ENCODE data around the gene ARL2.

ARL2 gene

DNA sequence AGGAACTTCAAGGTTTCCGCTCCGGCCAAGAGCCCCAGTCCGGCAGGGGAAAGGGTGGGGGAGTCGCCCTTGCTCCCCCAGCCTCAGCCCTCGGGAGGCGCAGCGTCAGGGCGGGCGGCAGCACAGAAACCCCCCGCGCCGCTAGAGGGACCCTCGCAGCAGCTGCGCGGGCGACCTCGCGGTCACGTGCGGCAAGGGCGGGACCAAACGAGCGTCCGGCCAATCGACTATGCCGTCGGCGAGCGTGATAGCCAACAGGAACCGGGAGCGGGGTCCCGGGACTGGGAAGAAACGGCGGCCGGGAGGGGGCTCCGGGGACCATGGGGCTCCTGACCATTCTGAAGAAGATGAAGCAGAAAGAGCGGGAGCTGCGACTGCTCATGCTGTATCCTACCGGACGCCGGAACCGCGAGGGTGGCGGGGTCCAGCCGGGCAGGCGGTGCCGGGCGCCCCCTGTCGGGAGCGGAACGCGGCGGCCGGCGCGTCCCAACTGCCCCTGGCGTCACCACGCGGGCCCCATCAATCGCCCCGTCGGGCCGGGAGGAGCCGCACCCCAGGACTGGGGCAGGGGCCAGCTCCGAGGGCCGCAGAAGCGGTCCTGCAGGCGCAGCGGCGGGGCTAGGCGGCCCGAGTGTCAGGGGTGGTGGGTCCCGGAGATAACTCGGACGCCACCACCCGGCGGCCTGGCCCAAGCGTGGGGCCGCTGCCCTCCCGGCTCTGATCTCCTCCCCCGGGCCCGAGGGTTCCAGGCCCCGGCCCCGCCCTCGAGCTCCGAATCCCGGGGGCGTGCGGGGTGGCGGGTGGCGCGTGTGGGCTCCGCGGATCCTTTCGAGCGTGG is at the start of gene ARL2:
TSS of gene ARL2 (plus strand) at position 273 of the 838 bp plus-strand sequence. CDS start at position 321, 48 bp downstream.
- DNase-seq (ENCODE audit: low read depth in 2 of 2): peak; percentile 88 to 93
- peak within 1 kb of the TSS; percentile 84 to 85 for H3K4me3 ChIP-seq (replicated peaks in 1 of 2; ENCODE audit: low read depth in 2 of 2, low read length in 2 of 2)
- TF ChIP-seq, protein P1, sequence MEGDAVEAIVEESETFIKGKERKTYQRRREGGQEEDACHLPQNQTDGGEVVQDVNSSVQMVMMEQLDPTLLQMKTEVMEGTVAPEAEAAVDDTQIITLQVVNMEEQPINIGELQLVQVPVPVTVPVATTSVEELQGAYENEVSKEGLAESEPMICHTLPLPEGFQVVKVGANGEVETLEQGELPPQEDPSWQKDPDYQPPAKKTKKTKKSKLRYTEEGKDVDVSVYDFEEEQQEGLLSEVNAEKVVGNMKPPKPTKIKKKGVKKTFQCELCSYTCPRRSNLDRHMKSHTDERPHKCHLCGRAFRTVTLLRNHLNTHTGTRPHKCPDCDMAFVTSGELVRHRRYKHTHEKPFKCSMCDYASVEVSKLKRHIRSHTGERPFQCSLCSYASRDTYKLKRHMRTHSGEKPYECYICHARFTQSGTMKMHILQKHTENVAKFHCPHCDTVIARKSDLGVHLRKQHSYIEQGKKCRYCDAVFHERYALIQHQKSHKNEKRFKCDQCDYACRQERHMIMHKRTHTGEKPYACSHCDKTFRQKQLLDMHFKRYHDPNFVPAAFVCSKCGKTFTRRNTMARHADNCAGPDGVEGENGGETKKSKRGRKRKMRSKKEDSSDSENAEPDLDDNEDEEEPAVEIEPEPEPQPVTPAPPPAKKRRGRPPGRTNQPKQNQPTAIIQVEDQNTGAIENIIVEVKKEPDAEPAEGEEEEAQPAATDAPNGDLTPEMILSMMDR (IDR thresholded peaks at IDR 0.05; ENCODE audit: low read depth, low read length): no peak

GRCh38 chr11:64967375-64967774 is 46.6 kb upstream of the ARL2 start:
- no peak for DNase-seq (ENCODE audit: low read depth in 2 of 2)
- TF ChIP-seq, protein P1 (IDR thresholded peaks at IDR 0.05; ENCODE audit: low read depth, low read length): no peak

DNA sequence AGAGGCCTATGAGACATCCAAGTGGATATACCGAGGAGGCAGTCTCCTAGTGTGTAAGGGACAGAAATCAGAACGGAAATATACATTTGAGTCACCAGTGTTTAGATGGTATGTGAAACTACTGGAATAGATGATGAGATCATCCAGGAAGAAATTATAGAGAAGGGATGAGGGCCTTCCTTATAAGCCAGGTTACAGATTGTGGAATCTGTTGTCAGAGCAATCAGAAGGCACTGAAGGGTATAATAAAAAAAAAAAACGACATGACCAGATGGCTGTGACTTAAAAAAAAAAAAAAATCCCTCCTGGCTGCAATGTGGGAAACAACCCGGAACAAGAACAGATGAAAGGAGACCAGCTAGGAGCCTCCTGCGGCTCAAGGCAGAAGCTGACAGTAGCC is 44.8 kb upstream of the ARL2 start:
- TF ChIP-seq, protein P1 (IDR thresholded peaks at IDR 0.05; ENCODE audit: low read depth, low read length): no peak
- H3K4me3 ChIP-seq (replicated peaks in 1 of 2; ENCODE audit: low read depth in 2 of 2, low read length in 2 of 2): no peak overlapping the region
- DNase-seq (ENCODE audit: low read depth in 2 of 2): peak in 1 of 2 donors; percentile 61

More at GRCh38 chr11:64967375-64967774, 46.6 kb upstream of the ARL2 start:
- H3K4me3 ChIP-seq (replicated peaks in 1 of 2; ENCODE audit: low read depth in 2 of 2, low read length in 2 of 2): no peak overlapping the region

- TF ChIP-seq, protein P1 (IDR thresholded peaks at IDR 0.05; ENCODE audit: low read depth, low read length): no peak
- DNase-seq (ENCODE audit: low read depth in 2 of 2): no peak
- H3K4me3 ChIP-seq (replicated peaks in 1 of 2; ENCODE audit: low read depth in 2 of 2, low read length in 2 of 2): no peak overlapping the region
Measured at GRCh38 chr11:64970731-64971151, 43.2 kb upstream of the ARL2 start.

- peak within 1 kb of the TSS; percentile 37 to 45 for H3K4me3 ChIP-seq (replicated peaks in 1 of 2; ENCODE audit: low read depth in 2 of 2, low read length in 2 of 2)
- TF ChIP-seq, protein P1 (IDR thresholded peaks at IDR 0.05; ENCODE audit: low read depth, low read length): no peak
Measured at GRCh38 chr11:64971421-64972233, 42.3 kb upstream of the ARL2 start, which contains the start of gene MAJIN. Gene MAJIN, minus strand, starts transcription at chr11:64972108. Its CDS starts 12,703 bp downstream, at chr11:64959405.

DNA sequence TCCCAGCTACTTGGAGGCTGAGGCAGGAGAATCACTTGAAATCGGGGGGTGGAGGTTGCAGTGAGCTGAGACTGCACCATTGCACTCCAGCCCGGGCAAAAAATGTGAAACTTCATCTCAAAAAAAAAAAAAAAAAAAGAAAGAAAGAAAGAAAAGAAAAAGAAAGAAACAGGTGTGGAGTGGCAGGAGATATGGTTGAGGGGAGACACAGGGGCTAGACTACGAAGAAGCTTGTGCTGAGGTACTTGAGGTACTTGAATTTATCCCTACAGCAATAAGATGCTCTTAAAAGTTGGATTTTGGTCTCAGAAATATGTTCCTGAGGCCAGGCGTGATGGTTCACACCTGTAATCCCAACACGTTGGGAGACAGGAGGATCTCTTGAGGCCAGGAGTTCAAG is 39.8 kb upstream of the ARL2 start:
- H3K4me3 ChIP-seq (replicated peaks in 1 of 2; ENCODE audit: low read depth in 2 of 2, low read length in 2 of 2): no peak overlapping the region
- TF ChIP-seq, protein P1 (IDR thresholded peaks at IDR 0.05; ENCODE audit: low read depth, low read length): no peak
- DNase-seq (ENCODE audit: low read depth in 2 of 2): no peak

More at GRCh38 chr11:64971421-64972233, 42.3 kb upstream of the ARL2 start, which contains the start of gene MAJIN:
- DNase-seq (ENCODE audit: low read depth in 2 of 2): peak; percentile 83 to 85
